Neural cell (in vitro differentiated cells): ENCODE results near the gene SCARB2. TPM values are rescaled to one million over a fixed set of nuclear protein-coding genes. Genes with fewer than 3 reads are reported as not detected.

ENCODE experiments used
- H2AFZ ChIP-seq: fragments of 200-600, 300-800 bp; sonication (generic), shearing (Covaris generic); 2 replicates; pipeline ENCODE4 v1.6.0; 2014; ENCODE audit warnings: low read depth, mild to moderate bottlenecking, antibody characterized with exemption, low read length, moderate library complexity
- H3F3A ChIP-seq: fragments of 200-600 bp; shearing (Covaris generic); 2 replicates; pipeline ENCODE4 v1.6.1; 2016; ENCODE audit warnings: mild to moderate bottlenecking, moderate library complexity, mixed read lengths, antibody characterized with exemption, low read length; ENCODE audit not compliant: insufficient read depth, poor library complexity, severe bottlenecking
- H3K27ac ChIP-seq: fragments of 200-600, 300-800 bp; sonication (generic), shearing (Covaris generic); 2 replicates; pipeline ENCODE4 v1.5.1; 2014; ENCODE audit warnings: mild to moderate bottlenecking, low read length, moderate library complexity
- H3K27me3 ChIP-seq: fragments of 300-800, 200-600 bp; sonication (generic), shearing (Covaris generic); 2 replicates; pipeline ENCODE4 v1.6.0; 2014; ENCODE audit warnings: mild to moderate bottlenecking, low read depth, low read length, moderate library complexity; ENCODE audit not compliant: insufficient read depth
- H3K36me3 ChIP-seq: fragments of 300-800, 200-600 bp; sonication (generic), shearing (Covaris generic); 2 replicates; pipeline ENCODE4 v1.5.1; 2014; ENCODE audit warnings: mild to moderate bottlenecking, antibody characterized with exemption, low read length, moderate library complexity; ENCODE audit not compliant: insufficient read depth
- H3K4me2 ChIP-seq: fragments of 300-800, 200-600 bp; sonication (generic), shearing (Covaris generic); 2 replicates; pipeline ENCODE4 v1.6.0; 2014; ENCODE audit warnings: mild to moderate bottlenecking, low read length
- H3K4me3 ChIP-seq: fragments of 300-800, 200-600 bp; sonication (generic), shearing (Covaris generic); 2 replicates; pipeline ENCODE4 v1.5.1; 2014; ENCODE audit warnings: mild to moderate bottlenecking, low read length, moderate library complexity
- H3K79me2 ChIP-seq: fragments of 200-600 bp; shearing (Covaris generic); replicated peaks from 2 replicates; pipeline ENCODE4 v1.6.0; 2014; ENCODE audit warnings: mild to moderate bottlenecking, low read length, moderate library complexity; ENCODE audit not compliant: insufficient read depth
- H3K9ac ChIP-seq: fragments of 300-800, 200-600 bp; sonication (generic), shearing (Covaris generic); 2 replicates; pipeline ENCODE4 v1.6.1; 2016; ENCODE audit warnings: mild to moderate bottlenecking, low read length, mixed read lengths
- H3K9me2 ChIP-seq: fragments of 200-600 bp; shearing (Covaris generic); 2 replicates; pipeline ENCODE4 v1.6.1; 2016; ENCODE audit warnings: mild to moderate bottlenecking, low read length, mixed read lengths; ENCODE audit not compliant: insufficient read depth
- H3K9me3 ChIP-seq: fragments of 200-600, 300-800 bp; sonication (generic), shearing (Covaris generic); 2 replicates; pipeline ENCODE4 v1.6.1; 2016; ENCODE audit warnings: mild to moderate bottlenecking, mixed run types, low read length, moderate library complexity, mixed read lengths
- H4K20me1 ChIP-seq: fragments of 200-600 bp; shearing (Covaris generic); 2 replicates; pipeline ENCODE4 v1.6.1; 2016; ENCODE audit warnings: mild to moderate bottlenecking, mixed run types; ENCODE audit not compliant: insufficient read depth
- EP300 ChIP-seq: fragments of 450-650 bp; conservative IDR thresholded peaks from 2 replicates; pipeline ENCODE4 v1.6.1; 2014; ENCODE audit warnings: antibody characterized with exemption, mild to moderate bottlenecking, moderate library complexity; ENCODE audit not compliant: poor library complexity, severe bottlenecking
- EZH2 ChIP-seq: fragments of 200-600, 300-800 bp; shearing (Covaris generic), sonication (generic); IDR thresholded peaks from 2 replicates; pipeline ENCODE4 v1.6.1; 2014; ENCODE audit warnings: antibody characterized with exemption, low read length, borderline replicate concordance, mild to moderate bottlenecking; ENCODE audit not compliant: insufficient read depth, poor library complexity, severe bottlenecking
- MXI1 ChIP-seq: fragments of 450-650 bp; conservative IDR thresholded peaks from 2 replicates; pipeline ENCODE4 v1.6.1; 2014; ENCODE audit warnings: antibody characterized with exemption, mild to moderate bottlenecking; ENCODE audit not compliant: poor library complexity, severe bottlenecking
- POLR2AphosphoS5 ChIP-seq: IDR thresholded peaks from 2 replicates; pipeline ENCODE4 v1.6.1; 2012
- RAD21 ChIP-seq: fragments of 450-650 bp; conservative IDR thresholded peaks from 2 replicates; pipeline ENCODE4 v1.6.1; 2014; ENCODE audit warnings: antibody characterized with exemption, mild to moderate bottlenecking, moderate library complexity
- SMC3 ChIP-seq: fragments of 450-650 bp; conservative IDR thresholded peaks from 2 replicates; pipeline ENCODE4 v1.6.1; 2014; ENCODE audit warnings: antibody characterized with exemption, mild to moderate bottlenecking, moderate library complexity; ENCODE audit not compliant: poor library complexity
- TAF1 ChIP-seq: IDR thresholded peaks from 2 replicates; pipeline ENCODE4 v1.6.1; 2012; ENCODE audit warnings: low read depth
- polyA plus RNA-seq: library from polyadenylated mRNA; depleted of rRNA; stranded (reverse); fragments of >200 nt; gene quantifications from 2 replicates; pipeline ENCODE4 v1.2.3, GENCODE V29; 2014
- TF ChIP-seq, protein P1 (sequence below): fragments of 450-650 bp; IDR thresholded peaks from 2 replicates; pipeline ENCODE4 v1.5.1; 2014; ENCODE audit warnings: antibody characterized with exemption, mild to moderate bottlenecking, moderate library complexity; ENCODE audit not compliant: poor library complexity, severe bottlenecking
- TF ChIP-seq, protein P2 (sequence below): IDR thresholded peaks from 2 replicates; pipeline ENCODE4 v1.6.1; 2012; ENCODE audit warnings: borderline replicate concordance

SCARB2 gene
- polyA plus RNA-seq, 1 donor from 2014 or later = 256 TPM

DNA sequence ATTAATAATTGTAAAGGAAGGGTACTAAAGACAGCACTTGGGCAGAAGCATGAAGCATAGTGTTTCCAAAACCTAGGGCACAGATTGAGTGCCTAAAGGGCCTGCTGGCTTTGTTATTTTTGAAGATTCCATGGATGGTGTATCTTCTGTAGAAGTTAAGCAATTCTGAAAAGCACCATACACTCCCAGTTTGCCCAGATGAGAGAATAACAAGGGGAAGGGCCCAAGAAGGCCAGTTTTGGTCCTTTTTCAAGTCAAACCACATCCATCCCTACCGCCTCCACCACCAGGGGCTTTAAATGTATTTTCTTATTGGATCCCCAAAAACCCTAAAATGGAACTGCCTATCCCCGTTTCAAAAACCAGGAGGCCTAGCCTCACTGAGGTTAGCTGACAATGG lies 17.2 kb downstream of the SCARB2 start:
- Histone ChIP-seq H4K20me1 (no peaks in the 10 kb centered on the region), H3K9me3 (no peaks in the 10 kb centered on the region), H3K9me2 (no peaks in the 10 kb centered on the region), H3K4me3 (no peak overlapping the region), H3K9ac (no peak overlapping the region), H3K27ac (no peak overlapping the region), H3K27me3 (no peaks in the 10 kb centered on the region), H2AFZ (no peak overlapping the region), H3K36me3 (peaks cover 19% of the 10 kb centered on the region), H3K79me2 (peaks cover 25% of the 10 kb centered on the region), H3F3A (no peaks in the 10 kb centered on the region), H3K4me2 (no peak overlapping the region)
- TF ChIP-seq EP300 (no peak), SMC3 (no peak), TAF1 (no peak), EZH2 (no peak), POLR2AphosphoS5 (no peak), MXI1 (no peak)
- TF ChIP-seq, protein P1, sequence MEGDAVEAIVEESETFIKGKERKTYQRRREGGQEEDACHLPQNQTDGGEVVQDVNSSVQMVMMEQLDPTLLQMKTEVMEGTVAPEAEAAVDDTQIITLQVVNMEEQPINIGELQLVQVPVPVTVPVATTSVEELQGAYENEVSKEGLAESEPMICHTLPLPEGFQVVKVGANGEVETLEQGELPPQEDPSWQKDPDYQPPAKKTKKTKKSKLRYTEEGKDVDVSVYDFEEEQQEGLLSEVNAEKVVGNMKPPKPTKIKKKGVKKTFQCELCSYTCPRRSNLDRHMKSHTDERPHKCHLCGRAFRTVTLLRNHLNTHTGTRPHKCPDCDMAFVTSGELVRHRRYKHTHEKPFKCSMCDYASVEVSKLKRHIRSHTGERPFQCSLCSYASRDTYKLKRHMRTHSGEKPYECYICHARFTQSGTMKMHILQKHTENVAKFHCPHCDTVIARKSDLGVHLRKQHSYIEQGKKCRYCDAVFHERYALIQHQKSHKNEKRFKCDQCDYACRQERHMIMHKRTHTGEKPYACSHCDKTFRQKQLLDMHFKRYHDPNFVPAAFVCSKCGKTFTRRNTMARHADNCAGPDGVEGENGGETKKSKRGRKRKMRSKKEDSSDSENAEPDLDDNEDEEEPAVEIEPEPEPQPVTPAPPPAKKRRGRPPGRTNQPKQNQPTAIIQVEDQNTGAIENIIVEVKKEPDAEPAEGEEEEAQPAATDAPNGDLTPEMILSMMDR = no peak
- TF ChIP-seq, protein P2, sequence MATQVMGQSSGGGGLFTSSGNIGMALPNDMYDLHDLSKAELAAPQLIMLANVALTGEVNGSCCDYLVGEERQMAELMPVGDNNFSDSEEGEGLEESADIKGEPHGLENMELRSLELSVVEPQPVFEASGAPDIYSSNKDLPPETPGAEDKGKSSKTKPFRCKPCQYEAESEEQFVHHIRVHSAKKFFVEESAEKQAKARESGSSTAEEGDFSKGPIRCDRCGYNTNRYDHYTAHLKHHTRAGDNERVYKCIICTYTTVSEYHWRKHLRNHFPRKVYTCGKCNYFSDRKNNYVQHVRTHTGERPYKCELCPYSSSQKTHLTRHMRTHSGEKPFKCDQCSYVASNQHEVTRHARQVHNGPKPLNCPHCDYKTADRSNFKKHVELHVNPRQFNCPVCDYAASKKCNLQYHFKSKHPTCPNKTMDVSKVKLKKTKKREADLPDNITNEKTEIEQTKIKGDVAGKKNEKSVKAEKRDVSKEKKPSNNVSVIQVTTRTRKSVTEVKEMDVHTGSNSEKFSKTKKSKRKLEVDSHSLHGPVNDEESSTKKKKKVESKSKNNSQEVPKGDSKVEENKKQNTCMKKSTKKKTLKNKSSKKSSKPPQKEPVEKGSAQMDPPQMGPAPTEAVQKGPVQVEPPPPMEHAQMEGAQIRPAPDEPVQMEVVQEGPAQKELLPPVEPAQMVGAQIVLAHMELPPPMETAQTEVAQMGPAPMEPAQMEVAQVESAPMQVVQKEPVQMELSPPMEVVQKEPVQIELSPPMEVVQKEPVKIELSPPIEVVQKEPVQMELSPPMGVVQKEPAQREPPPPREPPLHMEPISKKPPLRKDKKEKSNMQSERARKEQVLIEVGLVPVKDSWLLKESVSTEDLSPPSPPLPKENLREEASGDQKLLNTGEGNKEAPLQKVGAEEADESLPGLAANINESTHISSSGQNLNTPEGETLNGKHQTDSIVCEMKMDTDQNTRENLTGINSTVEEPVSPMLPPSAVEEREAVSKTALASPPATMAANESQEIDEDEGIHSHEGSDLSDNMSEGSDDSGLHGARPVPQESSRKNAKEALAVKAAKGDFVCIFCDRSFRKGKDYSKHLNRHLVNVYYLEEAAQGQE = no peak

DNA sequence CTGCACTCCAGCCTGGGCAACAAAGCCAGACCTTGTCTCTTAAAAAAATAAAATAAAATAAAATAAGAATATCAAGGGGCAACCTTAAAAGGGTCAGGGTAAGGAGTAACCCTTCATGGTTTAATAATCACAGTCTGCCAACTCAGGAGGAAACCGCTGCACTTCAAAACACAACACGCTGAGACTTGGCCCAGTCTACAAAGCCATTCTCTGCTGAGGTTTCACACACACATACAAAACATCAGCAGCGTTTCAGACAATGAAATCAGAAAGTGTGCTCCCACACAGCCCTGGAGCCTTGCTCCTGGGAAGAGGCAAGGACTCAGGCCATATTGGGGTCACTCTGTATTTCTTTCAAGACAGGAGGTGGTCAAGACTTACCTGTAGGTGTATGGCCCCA lies 18.3 kb downstream of the SCARB2 start:
- Histone ChIP-seq H3K9me2 (no peaks in the 10 kb centered on the region), H3K27me3 (no peaks in the 10 kb centered on the region), H3K9me3 (no peaks in the 10 kb centered on the region), H4K20me1 (no peaks in the 10 kb centered on the region), H3K79me2 (peaks cover 19% of the 10 kb centered on the region), H3K4me3 (no peak overlapping the region), H2AFZ (no peak overlapping the region), H3K9ac (no peak overlapping the region), H3F3A (no peaks in the 10 kb centered on the region), H3K27ac (no peak overlapping the region), H3K36me3 (peaks cover 19% of the 10 kb centered on the region), H3K4me2 (no peak overlapping the region)
- TF ChIP-seq MXI1 (no peak), EZH2 (no peak), TAF1 (no peak), SMC3 (no peak), POLR2AphosphoS5 (no peak), RAD21 (no peak), EP300 (no peak)
- TF ChIP-seq, protein P1 = no peak
- TF ChIP-seq, protein P2 = no peak
